Spleen (tissue), 11 donors: ENCODE results near the gene SNX33. TPM values are rescaled to one million over a fixed set of nuclear protein-coding genes. Genes with fewer than 3 reads are reported as not detected.

Experiments
- DNase-seq: peaks from one replicate; pipeline ENCODE4 v3.0.0-alpha.2; 2020
- H3K27ac ChIP-seq, 8 donors: fragments of 200-600 bp; sonication (generic) in 7 of 8; 1 replicate in 4 of 8; 2 replicates in 4 of 8; pipeline versions ENCODE4 v1.5.0 to v1.8.0; 2016 to 2021; ENCODE audit warnings: inconsistent platforms in 4 of 8, mild to moderate bottlenecking in 4 of 8, moderate library complexity in 1 of 8
- H3K27me3 ChIP-seq, 7 donors: fragments of 200-600 bp; sonication (generic) in 6 of 7; replicated peaks in 1 of 7; 1 replicate in 4 of 7; 2 replicates in 3 of 7; pipeline versions ENCODE4 v1.5.0 to v1.8.0; 2016 to 2021; ENCODE audit warnings: inconsistent platforms in 3 of 7, mild to moderate bottlenecking in 1 of 7
- H3K36me3 ChIP-seq, 6 donors: fragments of 200-600 bp; sonication (generic) in 5 of 6; 1 replicate in 4 of 6; 2 replicates in 2 of 6; pipeline versions ENCODE4 v1.5.0 to v1.8.0; 2016 to 2021; ENCODE audit warnings: inconsistent platforms in 2 of 6
- H3K4me1 ChIP-seq, 6 donors: fragments of 200-600 bp; sonication (generic) in 5 of 6; 1 replicate in 3 of 6; 2 replicates in 3 of 6; pipeline versions ENCODE4 v1.5.0 to v1.8.0; 2016 to 2021; ENCODE audit warnings: inconsistent platforms in 3 of 6
- H3K4me3 ChIP-seq, 8 donors: fragments of 200-600 bp; sonication (generic) in 7 of 8; 1 replicate in 4 of 8; 2 replicates in 4 of 8; pipeline versions ENCODE4 v1.5.0 to v1.8.0; 2016 to 2021; ENCODE audit warnings: inconsistent platforms in 4 of 8, mild to moderate bottlenecking in 4 of 8, moderate library complexity in 2 of 8
- H3K9me3 ChIP-seq, 8 donors: fragments of 200-600 bp; sonication (generic) in 7 of 8; 1 replicate in 4 of 8; 2 replicates in 4 of 8; pipeline versions ENCODE4 v1.5.0 to v1.8.0; 2016 to 2021; ENCODE audit warnings: inconsistent platforms in 4 of 8
- POLR2A ChIP-seq, 3 donors: fragments of 450-650 bp; IDR thresholded peaks; one replicate each; pipeline ENCODE4 v1.5.1; 2017; ENCODE audit warnings: antibody characterized with exemption in 3 of 3, mild to moderate bottlenecking in 1 of 3
- POLR2AphosphoS5 ChIP-seq, 3 donors: sonication (generic); formaldehyde crosslinking; IDR thresholded peaks; one replicate each; pipeline ENCODE4 v1.5.1; 2017; ENCODE audit warnings: antibody characterized with exemption in 3 of 3
- WGBS, 5 donors: extraction: QIAGEN DNeasy Blood & Tissue Kit in 3 of 5; methylation state at CpG; one replicate each; pipeline versions ENCODE4 v1.1.5 to v1.1.7; 2013 to 2018; 5-methylcytosine and 5-hydroxymethylcytosine counted together
- intact Hi-C: fragments of 100-400 bp; cut with DNase I; formaldehyde crosslinking; loops from one replicate; pipeline ENCODE4 v1.15.0; 2023; ENCODE audit warnings: low total_unique reads
- polyA plus RNA-seq, 3 donors: library from polyadenylated mRNA; stranded (reverse); fragments of 200-250 nt; gene quantifications; one replicate each; pipeline ENCODE4 v1.2.1, GENCODE V29; 2013
- total RNA-seq, 7 donors: library from RNA; depleted of rRNA in 3 of 7; stranded (reverse); fragments of >200 nt in 3 of 7; fragmentation: NEBNext Ultra II Directional in 4 of 7; extraction: Animal tissue kit (Norgen Biotek cat#: 25700) in 4 of 7; gene quantifications; one replicate each; pipeline versions ENCODE4 v1.1.0 to v1.2.1, GENCODE V29; 2016 to 2021
- TF ChIP-seq, protein P1 (sequence below), 11 experiments: fragments of 200-600 bp in 7 of 11; fragments of 450-650 bp in 4 of 11; sonication (generic) in 4 of 11; IDR thresholded peaks in 8 of 11; conservative IDR thresholded peaks in 3 of 11; 1 replicate in 7 of 11; 2 replicates in 4 of 11; pipeline versions ENCODE4 v1.4.0 to v1.8.0; 2016 to 2021; ENCODE audit warnings: antibody characterized with exemption in 11 of 11, inconsistent platforms in 4 of 11, mild to moderate bottlenecking in 1 of 11
- donor health status: healthy with polysubstance abuse.
- donor health status: DM: no; HTN: no; CAD: no; lungs with moderate emphysema.
- donor health status: DM: no; HTN: no; CAD: no.
- donor health status: Bipolar disorder and iron deficiency.
- donor health status: healthy.
- donor health status: DM: no; HTN: no; CAD: no.
- donor health status: DM: yes; HTN: yes; CAD: no.

Gene SNX33
- total and polyA plus RNA-seq, 10 donors = 4.3 to 22.8 (median 16.5) TPM

DNA sequence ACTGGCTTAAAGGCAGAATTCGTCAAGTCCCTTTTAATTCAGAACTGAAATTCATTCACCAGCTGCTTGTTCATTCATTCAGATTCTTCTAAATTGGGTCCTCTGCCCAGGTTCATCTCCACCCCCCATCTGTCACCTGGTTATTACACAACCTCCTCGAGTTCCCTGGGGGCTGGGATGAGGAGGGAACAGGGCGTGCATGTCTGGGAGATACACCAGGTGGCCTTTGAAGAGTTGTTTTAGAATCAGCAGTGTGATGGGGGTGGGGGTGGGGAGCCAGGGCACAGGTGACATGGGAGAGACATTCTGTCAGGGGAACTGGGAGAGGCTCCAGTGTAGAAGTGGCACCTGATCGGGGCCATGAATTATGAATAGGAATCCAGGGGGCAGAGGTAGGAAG, 8.2 kb downstream of the SNX33 start:
- H3K9me3 ChIP-seq = no peaks in the 10 kb centered on the region
- H3K27ac ChIP-seq = no peak overlapping the region
- DNase-seq = no peak
- no peaks in the 10 kb centered on the region for H3K27me3 ChIP-seq
- no peak overlapping the region for H3K4me3 ChIP-seq
- intact Hi-C loops = no loop called here
- peaks cover 0 to 30% (median 6%) of the 10 kb centered on the region in 6 donors for H3K36me3 ChIP-seq
- H3K4me1 ChIP-seq = peaks cover 17 to 79% (median 46%) of the 10 kb centered on the region in 6 donors
- 71 to 81% (median 78%) methylated on average over 4 of the region's 4 CpGs for WGBS, 5 donors
- TF ChIP-seq POLR2A (IDR thresholded peaks at IDR 0.05) (no peak), POLR2AphosphoS5 (IDR thresholded peaks at IDR 0.05) (no peak)
- TF ChIP-seq, protein P1, sequence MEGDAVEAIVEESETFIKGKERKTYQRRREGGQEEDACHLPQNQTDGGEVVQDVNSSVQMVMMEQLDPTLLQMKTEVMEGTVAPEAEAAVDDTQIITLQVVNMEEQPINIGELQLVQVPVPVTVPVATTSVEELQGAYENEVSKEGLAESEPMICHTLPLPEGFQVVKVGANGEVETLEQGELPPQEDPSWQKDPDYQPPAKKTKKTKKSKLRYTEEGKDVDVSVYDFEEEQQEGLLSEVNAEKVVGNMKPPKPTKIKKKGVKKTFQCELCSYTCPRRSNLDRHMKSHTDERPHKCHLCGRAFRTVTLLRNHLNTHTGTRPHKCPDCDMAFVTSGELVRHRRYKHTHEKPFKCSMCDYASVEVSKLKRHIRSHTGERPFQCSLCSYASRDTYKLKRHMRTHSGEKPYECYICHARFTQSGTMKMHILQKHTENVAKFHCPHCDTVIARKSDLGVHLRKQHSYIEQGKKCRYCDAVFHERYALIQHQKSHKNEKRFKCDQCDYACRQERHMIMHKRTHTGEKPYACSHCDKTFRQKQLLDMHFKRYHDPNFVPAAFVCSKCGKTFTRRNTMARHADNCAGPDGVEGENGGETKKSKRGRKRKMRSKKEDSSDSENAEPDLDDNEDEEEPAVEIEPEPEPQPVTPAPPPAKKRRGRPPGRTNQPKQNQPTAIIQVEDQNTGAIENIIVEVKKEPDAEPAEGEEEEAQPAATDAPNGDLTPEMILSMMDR (IDR thresholded peaks at IDR 0.05 in 8 of 11, conservative IDR thresholded peaks at IDR 0.05 in 3 of 11) = no peak

GRCh38 chr15:75656331-75656730, 8.6 kb downstream of the SNX33 start:
- WGBS, 5 donors = 86 to 96% (median 93%) methylated on average over 5 of the region's 5 CpGs
- TF ChIP-seq POLR2A (IDR thresholded peaks at IDR 0.05) (no peak), POLR2AphosphoS5 (IDR thresholded peaks at IDR 0.05) (no peak)
- TF ChIP-seq, protein P1 (IDR thresholded peaks at IDR 0.05 in 8 of 11, conservative IDR thresholded peaks at IDR 0.05 in 3 of 11) = no peak
- Histone ChIP-seq H3K4me3 (no peak overlapping the region), H3K36me3 (peaks cover 0 to 30% (median 6%) of the 10 kb centered on the region in 6 donors), H3K27me3 (no peaks in the 10 kb centered on the region), H3K4me1 (peaks cover 13 to 79% (median 44%) of the 10 kb centered on the region in 6 donors), H3K27ac (no peak overlapping the region), H3K9me3 (no peaks in the 10 kb centered on the region)
- intact Hi-C loops = no loop called here
- DNase-seq = no peak

GRCh38 chr15:75656813-75657212, 9.1 kb downstream of the SNX33 start:
- Histone ChIP-seq H3K4me3 (no peak overlapping the region), H3K36me3 (peaks cover 0 to 30% (median 6%) of the 10 kb centered on the region in 6 donors), H3K27me3 (no peaks in the 10 kb centered on the region), H3K9me3 (no peaks in the 10 kb centered on the region), H3K4me1 (peaks cover 11 to 79% (median 40%) of the 10 kb centered on the region in 6 donors), H3K27ac (no peak overlapping the region)
- intact Hi-C loops = no loop called here
- no peak for DNase-seq
- no peak for TF ChIP-seq POLR2A (IDR thresholded peaks at IDR 0.05)
- TF ChIP-seq, protein P1 (IDR thresholded peaks at IDR 0.05 in 8 of 11, conservative IDR thresholded peaks at IDR 0.05 in 3 of 11) = no peak
- TF ChIP-seq POLR2AphosphoS5 (IDR thresholded peaks at IDR 0.05) = no peak
- WGBS, 5 donors = 92 to 95% (median 94%) methylated on average over 13 to 22 of the region's 22 CpGs

- Histone ChIP-seq H3K4me3 (no peak overlapping the region), H3K36me3 (peaks cover 0 to 30% (median 6%) of the 10 kb centered on the region in 6 donors), H3K27me3 (no peaks in the 10 kb centered on the region), H3K4me1 (peaks cover 2 to 56% (median 20%) of the 10 kb centered on the region in 6 donors), H3K9me3 (no peaks in the 10 kb centered on the region), H3K27ac (peak overlapping the region in 6 of 8 donors; percentile 7 to 76 (median 52))
- 69 to 83% (median 78%) methylated on average over 9 of the region's 9 CpGs for whole genome bisulfite sequencing, 5 donors
- TF ChIP-seq, protein P1 (IDR thresholded peaks at IDR 0.05 in 8 of 11, conservative IDR thresholded peaks at IDR 0.05 in 3 of 11) = no peak
- TF ChIP-seq POLR2A (IDR thresholded peaks at IDR 0.05) = no peak
- TF ChIP-seq POLR2AphosphoS5 (IDR thresholded peaks at IDR 0.05) = no peak
- intact Hi-C loops = no loop called here
- no peak for DNase-seq
Measured at GRCh38 chr15:75659141-75659771, 11.5 kb downstream of the SNX33 start.
